HepG2 (cell line): Measurements from ENCODE around the gene OPN3.

Experiments
- EP300 ChIP-seq, 3 experiments: sonication (generic) in 1 of 3; formaldehyde crosslinking in 1 of 3; IDR thresholded peaks; 2 replicates each; pipeline versions ENCODE4 v1.5.1 to v1.6.1; 2011 to 2020; ENCODE audit warnings: low read depth in 2 of 3, low read length in 2 of 3, borderline replicate concordance in 1 of 3, improper control_type of control experiment in 1 of 3, mild to moderate bottlenecking in 1 of 3, missing genetic modification reagents in 1 of 3, moderate library complexity in 1 of 3
- EZH2 ChIP-seq: conservative IDR thresholded peaks from 2 replicates; pipeline ENCODE4 v1.6.1; 2012; ENCODE audit warnings: mild to moderate bottlenecking, low read depth, low read length, moderate library complexity
- JUND ChIP-seq: sonication (generic); formaldehyde crosslinking; IDR thresholded peaks from 2 replicates; pipeline ENCODE4 v1.8.0; 2022; ENCODE audit warnings: mild to moderate bottlenecking, missing genetic modification reagents
- MAFK ChIP-seq, 2 experiments: IDR thresholded peaks in 1 of 2; conservative IDR thresholded peaks in 1 of 2; 2 replicates each; pipeline ENCODE4 v1.6.1; 2011; ENCODE audit warnings: improper control_type of control experiment in 2 of 2, low read length in 2 of 2
- MZF1 ChIP-seq: sonication (generic); formaldehyde crosslinking; IDR thresholded peaks from 2 replicates; pipeline ENCODE4 v1.8.1; 2023; ENCODE audit warnings: mild to moderate bottlenecking, missing genetic modification reagents, borderline replicate concordance
- ZNF337 ChIP-seq: sonication (generic); formaldehyde crosslinking; IDR thresholded peaks from 2 replicates; pipeline ENCODE4 v1.5.1; 2020; ENCODE audit warnings: missing genetic modification reagents, low read depth, mild to moderate bottlenecking, borderline replicate concordance
- ZNF382 ChIP-seq: sonication (generic); formaldehyde crosslinking; IDR thresholded peaks from 2 replicates; pipeline ENCODE4 v1.5.0; 2020; ENCODE audit warnings: missing genetic modification reagents, mild to moderate bottlenecking, borderline replicate concordance
- ZNF557 ChIP-seq: sonication (generic); formaldehyde crosslinking; IDR thresholded peaks from 2 replicates; pipeline ENCODE4 v1.4.0; 2020; ENCODE audit warnings: missing genetic modification reagents
- TF ChIP-seq, protein P1 (sequence below): sonication (generic); formaldehyde crosslinking; IDR thresholded peaks from 2 replicates; pipeline ENCODE4 v1.5.0; 2020; ENCODE audit warnings: mild to moderate bottlenecking, missing genetic modification reagents, moderate library complexity

GRCh38 chr1:241640149-241640866 lies at the start of gene OPN3, which contains the start of gene CHML:
- peak in 1 of 2 experiments; percentile 18; a peak in 1 of 4 replicates for TF ChIP-seq EP300 (IDR thresholded peaks at IDR 0.05; ENCODE audit: low read depth in 2 of 2, low read length in 2 of 2)
- TF ChIP-seq EP300 (CRISPR knock-in tag; IDR thresholded peaks at IDR 0.05; ENCODE audit: borderline replicate concordance), result no peak
- no peak for TF ChIP-seq ZNF557 (CRISPR knock-in tag)
- no peak for TF ChIP-seq MAFK (conservative IDR thresholded peaks at IDR 0.05 in 1 of 2, IDR thresholded peaks at IDR 0.05 in 1 of 2; ENCODE audit: low read length in 2 of 2)
- TF ChIP-seq ZNF382 (CRISPR knock-in tag), result no peak
- TF ChIP-seq JUND (CRISPR knock-in tag), result no peak
- TF ChIP-seq MZF1 (CRISPR knock-in tag), result no peak
- no peak for TF ChIP-seq ZNF337 (CRISPR knock-in tag)
- TF ChIP-seq, protein P1, sequence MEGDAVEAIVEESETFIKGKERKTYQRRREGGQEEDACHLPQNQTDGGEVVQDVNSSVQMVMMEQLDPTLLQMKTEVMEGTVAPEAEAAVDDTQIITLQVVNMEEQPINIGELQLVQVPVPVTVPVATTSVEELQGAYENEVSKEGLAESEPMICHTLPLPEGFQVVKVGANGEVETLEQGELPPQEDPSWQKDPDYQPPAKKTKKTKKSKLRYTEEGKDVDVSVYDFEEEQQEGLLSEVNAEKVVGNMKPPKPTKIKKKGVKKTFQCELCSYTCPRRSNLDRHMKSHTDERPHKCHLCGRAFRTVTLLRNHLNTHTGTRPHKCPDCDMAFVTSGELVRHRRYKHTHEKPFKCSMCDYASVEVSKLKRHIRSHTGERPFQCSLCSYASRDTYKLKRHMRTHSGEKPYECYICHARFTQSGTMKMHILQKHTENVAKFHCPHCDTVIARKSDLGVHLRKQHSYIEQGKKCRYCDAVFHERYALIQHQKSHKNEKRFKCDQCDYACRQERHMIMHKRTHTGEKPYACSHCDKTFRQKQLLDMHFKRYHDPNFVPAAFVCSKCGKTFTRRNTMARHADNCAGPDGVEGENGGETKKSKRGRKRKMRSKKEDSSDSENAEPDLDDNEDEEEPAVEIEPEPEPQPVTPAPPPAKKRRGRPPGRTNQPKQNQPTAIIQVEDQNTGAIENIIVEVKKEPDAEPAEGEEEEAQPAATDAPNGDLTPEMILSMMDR (CRISPR knock-in tag), result no peak
- TF ChIP-seq EZH2, result no peak
